AG09309 (cell line): ENCODE data around the gene SBNO2.

Source experiments
- DNase-seq: peaks from one replicate; pipeline ENCODE4 v3.0.0-alpha.2; 2010; ENCODE audit warnings: low read depth
- H3K4me3 ChIP-seq: 2 replicates; pipeline ENCODE4 v1.5.1; 2011; ENCODE audit warnings: mild to moderate bottlenecking, low read depth, low read length, moderate library complexity; ENCODE audit not compliant: control insufficient read depth
- TF ChIP-seq, protein P1 (sequence below): IDR thresholded peaks from 2 replicates; pipeline ENCODE4 v1.5.1; 2011; ENCODE audit warnings: mild to moderate bottlenecking, low read depth, low read length, inconsistent platforms; ENCODE audit not compliant: insufficient read depth, control insufficient read depth; ENCODE audit errors: missing control alignments

Gene SBNO2

DNA sequence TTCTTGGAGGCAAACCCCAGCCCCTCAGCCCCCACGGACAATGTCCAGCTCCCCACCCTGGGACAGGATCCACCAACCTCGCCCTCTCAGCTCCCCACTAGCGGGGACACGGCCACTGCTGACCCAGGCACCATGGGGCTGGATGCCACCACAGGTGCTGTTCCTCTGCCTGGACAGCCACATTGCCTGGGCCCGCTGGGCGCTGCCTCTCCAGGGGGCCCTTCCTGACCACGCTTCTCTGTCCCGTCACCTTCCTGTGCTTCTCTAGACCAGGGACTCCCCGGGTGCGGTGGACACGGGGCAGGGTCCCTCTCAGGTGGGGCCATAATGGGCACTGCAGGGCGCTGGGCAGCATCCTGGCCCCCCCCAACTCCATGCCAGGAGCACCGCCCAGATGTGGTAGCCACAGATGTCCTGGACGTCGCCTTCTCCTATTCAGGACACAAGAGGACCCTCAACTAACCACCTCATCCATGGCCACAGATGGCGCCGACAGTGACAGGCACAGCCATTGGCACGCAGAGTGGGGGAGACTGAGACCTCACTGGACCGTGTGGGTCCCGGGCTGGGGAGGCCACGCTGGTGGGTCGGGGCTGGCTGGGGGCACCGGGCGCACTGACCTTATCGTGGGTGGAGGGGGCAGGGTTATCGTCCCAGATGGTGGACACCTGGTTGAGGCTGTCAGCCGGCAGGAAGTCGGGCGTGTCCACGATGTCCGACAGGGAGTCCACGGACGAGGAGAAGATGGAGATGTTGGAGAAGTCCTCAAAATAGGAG lies 46.9 kb downstream of the SBNO2 start:
- no peak overlapping the region for H3K4me3 ChIP-seq
- TF ChIP-seq, protein P1, sequence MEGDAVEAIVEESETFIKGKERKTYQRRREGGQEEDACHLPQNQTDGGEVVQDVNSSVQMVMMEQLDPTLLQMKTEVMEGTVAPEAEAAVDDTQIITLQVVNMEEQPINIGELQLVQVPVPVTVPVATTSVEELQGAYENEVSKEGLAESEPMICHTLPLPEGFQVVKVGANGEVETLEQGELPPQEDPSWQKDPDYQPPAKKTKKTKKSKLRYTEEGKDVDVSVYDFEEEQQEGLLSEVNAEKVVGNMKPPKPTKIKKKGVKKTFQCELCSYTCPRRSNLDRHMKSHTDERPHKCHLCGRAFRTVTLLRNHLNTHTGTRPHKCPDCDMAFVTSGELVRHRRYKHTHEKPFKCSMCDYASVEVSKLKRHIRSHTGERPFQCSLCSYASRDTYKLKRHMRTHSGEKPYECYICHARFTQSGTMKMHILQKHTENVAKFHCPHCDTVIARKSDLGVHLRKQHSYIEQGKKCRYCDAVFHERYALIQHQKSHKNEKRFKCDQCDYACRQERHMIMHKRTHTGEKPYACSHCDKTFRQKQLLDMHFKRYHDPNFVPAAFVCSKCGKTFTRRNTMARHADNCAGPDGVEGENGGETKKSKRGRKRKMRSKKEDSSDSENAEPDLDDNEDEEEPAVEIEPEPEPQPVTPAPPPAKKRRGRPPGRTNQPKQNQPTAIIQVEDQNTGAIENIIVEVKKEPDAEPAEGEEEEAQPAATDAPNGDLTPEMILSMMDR: no peak
- DNase-seq: no peak

DNA sequence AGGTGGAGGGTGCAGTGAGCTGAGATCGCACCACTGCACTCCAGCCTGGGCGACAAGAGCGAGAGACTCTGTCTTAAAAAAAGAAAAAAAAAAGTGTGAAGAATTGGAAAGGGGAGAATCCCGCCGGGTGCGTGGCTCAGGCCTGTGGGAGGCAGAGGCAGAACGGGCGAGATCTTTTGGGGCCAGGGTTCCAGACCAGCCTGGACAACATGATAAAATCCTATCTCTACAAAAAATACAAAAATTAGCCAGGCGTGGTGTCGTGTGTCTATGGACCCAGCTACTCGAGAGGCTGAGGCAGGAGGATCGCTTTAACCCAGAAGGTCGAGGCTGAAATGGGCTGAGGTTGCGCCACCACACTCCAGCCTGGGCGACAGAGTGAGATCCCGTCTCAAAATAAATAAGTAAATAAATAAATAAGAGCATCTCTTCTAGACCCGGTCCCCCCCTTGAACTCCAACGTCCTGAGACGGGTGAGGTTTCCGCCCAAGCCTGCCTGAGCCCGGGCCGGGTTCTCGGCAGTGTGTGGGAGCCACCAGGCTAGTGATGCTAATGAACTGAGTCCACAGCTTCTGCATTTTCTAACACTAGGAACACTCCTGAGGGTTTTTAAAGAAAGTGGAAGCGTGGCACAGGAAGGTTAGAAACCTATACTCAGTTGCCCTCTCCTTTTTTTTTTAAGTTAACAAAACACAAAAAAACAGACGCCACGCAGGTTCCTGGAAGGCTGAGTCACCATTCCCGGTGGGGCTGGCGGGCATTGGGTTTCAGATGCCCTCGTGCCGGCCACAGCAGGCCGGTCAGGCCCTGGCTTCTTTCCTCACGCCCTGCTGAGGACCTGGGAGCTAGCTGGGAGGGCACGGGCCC lies 48.2 kb downstream of the SBNO2 start:
- no peak overlapping the region for H3K4me3 ChIP-seq
- TF ChIP-seq, protein P1: no peak
- DNase-seq: no peak

DNA sequence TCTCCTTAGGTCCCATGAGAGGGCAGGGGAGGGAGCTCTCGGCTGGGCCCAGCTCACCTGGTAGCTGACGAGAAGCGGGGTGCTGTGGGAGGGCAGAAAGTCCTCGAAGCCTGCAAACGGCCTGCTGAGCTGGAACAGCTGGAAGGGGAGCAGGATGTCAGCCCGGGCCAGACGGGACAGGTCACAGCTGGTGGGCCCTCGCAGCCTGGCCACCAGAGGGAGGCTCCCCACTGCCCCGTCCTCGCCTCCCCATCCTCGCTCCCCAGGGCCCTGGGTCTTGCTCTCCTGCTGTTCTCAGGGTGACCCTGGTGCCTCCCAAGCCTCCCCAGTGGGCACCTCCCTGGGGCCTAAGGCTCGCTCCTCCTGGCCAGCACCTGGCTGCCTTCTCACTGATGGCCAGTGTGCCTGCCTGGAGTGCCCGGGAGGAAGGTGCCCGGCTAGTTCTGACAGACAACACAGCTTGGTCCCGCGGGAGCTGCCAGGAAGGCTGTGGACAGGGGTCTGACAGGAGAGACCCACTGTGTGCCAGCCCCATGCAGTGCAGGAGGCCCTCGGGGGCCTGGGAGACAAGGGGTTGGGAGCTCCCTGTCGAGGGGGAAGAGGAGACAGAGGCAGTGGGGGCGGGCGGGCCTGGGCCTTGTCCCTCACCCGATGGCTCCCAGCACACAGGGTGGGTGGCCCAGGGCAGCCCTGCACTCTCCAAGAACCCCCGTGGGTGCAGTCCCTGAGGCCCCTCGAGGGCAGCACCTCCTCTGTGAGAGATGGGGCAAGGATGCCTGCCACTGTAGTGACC lies 50.0 kb downstream of the SBNO2 start:
- H3K4me3 ChIP-seq: no peak overlapping the region
- DNase-seq: no peak
- TF ChIP-seq, protein P1: no peak

DNA sequence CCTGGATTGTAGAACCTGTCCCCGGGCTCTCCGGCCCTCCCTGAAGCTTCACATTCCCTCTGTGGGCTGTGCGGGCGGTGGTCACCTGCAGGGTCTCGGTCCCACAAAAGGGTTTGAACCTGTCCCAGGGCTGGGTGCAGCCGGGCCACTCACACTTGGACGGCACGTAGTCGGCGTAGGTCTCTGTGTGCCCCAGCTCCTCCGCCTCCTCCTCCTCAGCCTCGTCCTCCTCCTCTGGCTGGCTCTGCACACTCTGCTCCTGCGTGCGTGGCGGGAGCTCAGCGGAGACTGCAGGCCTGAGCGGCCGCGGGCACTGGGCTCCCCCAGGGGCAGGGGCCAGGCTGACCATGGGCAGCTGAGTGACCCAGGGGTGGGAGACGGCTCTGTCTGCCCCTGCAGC lies 50.7 kb downstream of the SBNO2 start:
- TF ChIP-seq, protein P1: no peak
- no peak overlapping the region for H3K4me3 ChIP-seq
- no peak for DNase-seq

DNA sequence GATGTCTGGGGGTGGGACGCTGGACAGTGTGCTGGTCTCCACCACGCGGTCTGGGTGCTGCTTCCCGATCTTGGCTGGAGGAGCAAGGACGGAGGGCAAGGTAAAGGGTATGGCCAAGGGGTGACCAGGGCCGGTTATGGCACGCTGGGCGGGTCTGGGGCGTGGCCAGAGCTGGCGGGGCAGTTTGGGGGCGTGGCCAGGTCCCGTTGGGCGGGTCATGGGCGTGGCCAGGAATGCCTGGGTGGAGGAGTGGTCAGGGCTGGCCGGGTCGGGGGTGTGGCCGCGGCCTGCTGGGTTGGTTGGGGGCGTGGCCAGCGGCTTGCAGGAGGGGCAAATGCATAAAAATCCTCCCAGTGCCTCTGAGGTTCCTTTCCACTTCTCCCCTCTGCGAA lies 51.1 kb downstream of the SBNO2 start:
- H3K4me3 ChIP-seq: no peak overlapping the region
- TF ChIP-seq, protein P1: no peak
- DNase-seq: no peak
